Neural cell (in vitro differentiated cells): Measurements from ENCODE around the gene GUCA2B. TPM values are rescaled to one million over a fixed set of nuclear protein-coding genes. Genes with fewer than 3 reads are reported as not detected.

ENCODE experiments used
- H2AFZ ChIP-seq: fragments of 200-600, 300-800 bp; sonication (generic), shearing (Covaris generic); 2 replicates; pipeline ENCODE4 v1.6.0; 2014; ENCODE audit warnings: low read depth, mild to moderate bottlenecking, antibody characterized with exemption, low read length, moderate library complexity
- H3F3A ChIP-seq: fragments of 200-600 bp; shearing (Covaris generic); 2 replicates; pipeline ENCODE4 v1.6.1; 2016; ENCODE audit warnings: mild to moderate bottlenecking, moderate library complexity, mixed read lengths, antibody characterized with exemption, low read length; ENCODE audit not compliant: insufficient read depth, poor library complexity, severe bottlenecking
- H3K27ac ChIP-seq: fragments of 200-600, 300-800 bp; sonication (generic), shearing (Covaris generic); 2 replicates; pipeline ENCODE4 v1.5.1; 2014; ENCODE audit warnings: mild to moderate bottlenecking, low read length, moderate library complexity
- H3K27me3 ChIP-seq: fragments of 300-800, 200-600 bp; sonication (generic), shearing (Covaris generic); 2 replicates; pipeline ENCODE4 v1.6.0; 2014; ENCODE audit warnings: mild to moderate bottlenecking, low read depth, low read length, moderate library complexity; ENCODE audit not compliant: insufficient read depth
- H3K36me3 ChIP-seq: fragments of 300-800, 200-600 bp; sonication (generic), shearing (Covaris generic); 2 replicates; pipeline ENCODE4 v1.5.1; 2014; ENCODE audit warnings: mild to moderate bottlenecking, antibody characterized with exemption, low read length, moderate library complexity; ENCODE audit not compliant: insufficient read depth
- H3K4me2 ChIP-seq: fragments of 300-800, 200-600 bp; sonication (generic), shearing (Covaris generic); 2 replicates; pipeline ENCODE4 v1.6.0; 2014; ENCODE audit warnings: mild to moderate bottlenecking, low read length
- H3K4me3 ChIP-seq: fragments of 300-800, 200-600 bp; sonication (generic), shearing (Covaris generic); 2 replicates; pipeline ENCODE4 v1.5.1; 2014; ENCODE audit warnings: mild to moderate bottlenecking, low read length, moderate library complexity
- H3K79me2 ChIP-seq: fragments of 200-600 bp; shearing (Covaris generic); replicated peaks from 2 replicates; pipeline ENCODE4 v1.6.0; 2014; ENCODE audit warnings: mild to moderate bottlenecking, low read length, moderate library complexity; ENCODE audit not compliant: insufficient read depth
- H3K9ac ChIP-seq: fragments of 300-800, 200-600 bp; sonication (generic), shearing (Covaris generic); 2 replicates; pipeline ENCODE4 v1.6.1; 2016; ENCODE audit warnings: mild to moderate bottlenecking, low read length, mixed read lengths
- H3K9me2 ChIP-seq: fragments of 200-600 bp; shearing (Covaris generic); 2 replicates; pipeline ENCODE4 v1.6.1; 2016; ENCODE audit warnings: mild to moderate bottlenecking, low read length, mixed read lengths; ENCODE audit not compliant: insufficient read depth
- H3K9me3 ChIP-seq: fragments of 200-600, 300-800 bp; sonication (generic), shearing (Covaris generic); 2 replicates; pipeline ENCODE4 v1.6.1; 2016; ENCODE audit warnings: mild to moderate bottlenecking, mixed run types, low read length, moderate library complexity, mixed read lengths
- H4K20me1 ChIP-seq: fragments of 200-600 bp; shearing (Covaris generic); 2 replicates; pipeline ENCODE4 v1.6.1; 2016; ENCODE audit warnings: mild to moderate bottlenecking, mixed run types; ENCODE audit not compliant: insufficient read depth
- EP300 ChIP-seq: fragments of 450-650 bp; conservative IDR thresholded peaks from 2 replicates; pipeline ENCODE4 v1.6.1; 2014; ENCODE audit warnings: antibody characterized with exemption, mild to moderate bottlenecking, moderate library complexity; ENCODE audit not compliant: poor library complexity, severe bottlenecking
- EZH2 ChIP-seq: fragments of 200-600, 300-800 bp; shearing (Covaris generic), sonication (generic); IDR thresholded peaks from 2 replicates; pipeline ENCODE4 v1.6.1; 2014; ENCODE audit warnings: antibody characterized with exemption, low read length, borderline replicate concordance, mild to moderate bottlenecking; ENCODE audit not compliant: insufficient read depth, poor library complexity, severe bottlenecking
- MXI1 ChIP-seq: fragments of 450-650 bp; conservative IDR thresholded peaks from 2 replicates; pipeline ENCODE4 v1.6.1; 2014; ENCODE audit warnings: antibody characterized with exemption, mild to moderate bottlenecking; ENCODE audit not compliant: poor library complexity, severe bottlenecking
- POLR2AphosphoS5 ChIP-seq: IDR thresholded peaks from 2 replicates; pipeline ENCODE4 v1.6.1; 2012
- RAD21 ChIP-seq: fragments of 450-650 bp; conservative IDR thresholded peaks from 2 replicates; pipeline ENCODE4 v1.6.1; 2014; ENCODE audit warnings: antibody characterized with exemption, mild to moderate bottlenecking, moderate library complexity
- SMC3 ChIP-seq: fragments of 450-650 bp; conservative IDR thresholded peaks from 2 replicates; pipeline ENCODE4 v1.6.1; 2014; ENCODE audit warnings: antibody characterized with exemption, mild to moderate bottlenecking, moderate library complexity; ENCODE audit not compliant: poor library complexity
- TAF1 ChIP-seq: IDR thresholded peaks from 2 replicates; pipeline ENCODE4 v1.6.1; 2012; ENCODE audit warnings: low read depth
- polyA plus RNA-seq: library from polyadenylated mRNA; depleted of rRNA; stranded (reverse); fragments of >200 nt; gene quantifications from 2 replicates; pipeline ENCODE4 v1.2.3, GENCODE V29; 2014
- TF ChIP-seq, protein P1 (sequence below): IDR thresholded peaks from 2 replicates; pipeline ENCODE4 v1.6.1; 2012; ENCODE audit warnings: borderline replicate concordance
- TF ChIP-seq, protein P2 (sequence below): fragments of 450-650 bp; IDR thresholded peaks from 2 replicates; pipeline ENCODE4 v1.5.1; 2014; ENCODE audit warnings: antibody characterized with exemption, mild to moderate bottlenecking, moderate library complexity; ENCODE audit not compliant: poor library complexity, severe bottlenecking

The GUCA2B gene
- polyA plus RNA-seq, 1 donor from 2014 or later: not detected

DNA sequence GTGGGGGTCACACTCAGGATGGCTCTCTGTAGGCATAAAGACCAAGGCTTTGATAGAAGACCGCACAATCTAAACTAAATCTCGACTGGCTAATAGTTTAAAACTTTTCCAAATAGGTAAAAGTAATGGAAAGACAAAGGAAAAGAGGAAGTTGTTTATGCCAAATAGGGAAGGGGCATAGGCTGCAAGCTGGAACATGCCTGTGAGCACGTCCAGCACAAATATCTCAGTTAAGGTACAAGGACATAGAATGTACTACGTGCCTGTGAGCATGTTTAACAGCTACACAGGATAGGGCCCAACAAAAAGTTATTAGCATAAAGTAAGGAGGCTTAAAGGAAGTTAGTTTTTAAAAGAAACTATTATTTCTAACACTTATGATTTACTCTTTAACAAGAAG is 38.9 kb downstream of the GUCA2B start:
- Histone ChIP-seq H3K27ac (no peak overlapping the region), H4K20me1 (no peaks in the 10 kb centered on the region), H3K79me2 (no peaks in the 10 kb centered on the region), H3K4me2 (no peak overlapping the region), H3K9me3 (no peaks in the 10 kb centered on the region), H3K9ac (no peak overlapping the region), H3K27me3 (no peaks in the 10 kb centered on the region), H3K4me3 (no peak overlapping the region), H3K9me2 (no peaks in the 10 kb centered on the region), H2AFZ (no peak overlapping the region), H3K36me3 (peaks cover 11% of the 10 kb centered on the region), H3F3A (no peaks in the 10 kb centered on the region)
- TF ChIP-seq POLR2AphosphoS5 (no peak), RAD21 (no peak), SMC3 (no peak), TAF1 (no peak), EZH2 (no peak), MXI1 (no peak), EP300 (no peak)
- TF ChIP-seq, protein P1, sequence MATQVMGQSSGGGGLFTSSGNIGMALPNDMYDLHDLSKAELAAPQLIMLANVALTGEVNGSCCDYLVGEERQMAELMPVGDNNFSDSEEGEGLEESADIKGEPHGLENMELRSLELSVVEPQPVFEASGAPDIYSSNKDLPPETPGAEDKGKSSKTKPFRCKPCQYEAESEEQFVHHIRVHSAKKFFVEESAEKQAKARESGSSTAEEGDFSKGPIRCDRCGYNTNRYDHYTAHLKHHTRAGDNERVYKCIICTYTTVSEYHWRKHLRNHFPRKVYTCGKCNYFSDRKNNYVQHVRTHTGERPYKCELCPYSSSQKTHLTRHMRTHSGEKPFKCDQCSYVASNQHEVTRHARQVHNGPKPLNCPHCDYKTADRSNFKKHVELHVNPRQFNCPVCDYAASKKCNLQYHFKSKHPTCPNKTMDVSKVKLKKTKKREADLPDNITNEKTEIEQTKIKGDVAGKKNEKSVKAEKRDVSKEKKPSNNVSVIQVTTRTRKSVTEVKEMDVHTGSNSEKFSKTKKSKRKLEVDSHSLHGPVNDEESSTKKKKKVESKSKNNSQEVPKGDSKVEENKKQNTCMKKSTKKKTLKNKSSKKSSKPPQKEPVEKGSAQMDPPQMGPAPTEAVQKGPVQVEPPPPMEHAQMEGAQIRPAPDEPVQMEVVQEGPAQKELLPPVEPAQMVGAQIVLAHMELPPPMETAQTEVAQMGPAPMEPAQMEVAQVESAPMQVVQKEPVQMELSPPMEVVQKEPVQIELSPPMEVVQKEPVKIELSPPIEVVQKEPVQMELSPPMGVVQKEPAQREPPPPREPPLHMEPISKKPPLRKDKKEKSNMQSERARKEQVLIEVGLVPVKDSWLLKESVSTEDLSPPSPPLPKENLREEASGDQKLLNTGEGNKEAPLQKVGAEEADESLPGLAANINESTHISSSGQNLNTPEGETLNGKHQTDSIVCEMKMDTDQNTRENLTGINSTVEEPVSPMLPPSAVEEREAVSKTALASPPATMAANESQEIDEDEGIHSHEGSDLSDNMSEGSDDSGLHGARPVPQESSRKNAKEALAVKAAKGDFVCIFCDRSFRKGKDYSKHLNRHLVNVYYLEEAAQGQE: no peak
- TF ChIP-seq, protein P2, sequence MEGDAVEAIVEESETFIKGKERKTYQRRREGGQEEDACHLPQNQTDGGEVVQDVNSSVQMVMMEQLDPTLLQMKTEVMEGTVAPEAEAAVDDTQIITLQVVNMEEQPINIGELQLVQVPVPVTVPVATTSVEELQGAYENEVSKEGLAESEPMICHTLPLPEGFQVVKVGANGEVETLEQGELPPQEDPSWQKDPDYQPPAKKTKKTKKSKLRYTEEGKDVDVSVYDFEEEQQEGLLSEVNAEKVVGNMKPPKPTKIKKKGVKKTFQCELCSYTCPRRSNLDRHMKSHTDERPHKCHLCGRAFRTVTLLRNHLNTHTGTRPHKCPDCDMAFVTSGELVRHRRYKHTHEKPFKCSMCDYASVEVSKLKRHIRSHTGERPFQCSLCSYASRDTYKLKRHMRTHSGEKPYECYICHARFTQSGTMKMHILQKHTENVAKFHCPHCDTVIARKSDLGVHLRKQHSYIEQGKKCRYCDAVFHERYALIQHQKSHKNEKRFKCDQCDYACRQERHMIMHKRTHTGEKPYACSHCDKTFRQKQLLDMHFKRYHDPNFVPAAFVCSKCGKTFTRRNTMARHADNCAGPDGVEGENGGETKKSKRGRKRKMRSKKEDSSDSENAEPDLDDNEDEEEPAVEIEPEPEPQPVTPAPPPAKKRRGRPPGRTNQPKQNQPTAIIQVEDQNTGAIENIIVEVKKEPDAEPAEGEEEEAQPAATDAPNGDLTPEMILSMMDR: no peak

DNA sequence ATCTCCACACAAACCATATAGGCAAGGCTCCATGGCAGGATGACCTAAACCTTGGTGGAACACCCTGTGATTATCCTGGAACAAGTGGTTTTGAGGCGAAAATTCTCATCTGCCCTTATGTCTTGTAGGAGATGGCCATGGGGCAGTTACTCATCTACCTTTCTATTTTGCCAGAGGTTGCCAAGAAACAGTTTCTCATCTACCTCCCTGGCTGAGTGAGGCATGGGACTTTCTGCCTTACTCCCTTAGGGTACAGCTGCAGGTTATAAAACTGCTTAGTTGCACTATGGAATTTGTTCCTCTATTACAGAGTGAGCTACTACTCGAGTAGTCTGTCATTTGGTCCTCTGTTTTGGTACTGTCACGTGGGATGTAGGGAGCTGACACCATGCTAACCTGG is 42.6 kb downstream of the GUCA2B start:
- Histone ChIP-seq H3K4me2 (no peak overlapping the region), H3K27ac (no peak overlapping the region), H3K9me2 (no peaks in the 10 kb centered on the region), H3K9ac (no peak overlapping the region), H3K9me3 (no peaks in the 10 kb centered on the region), H3K36me3 (peaks cover 16% of the 10 kb centered on the region), H3K27me3 (no peaks in the 10 kb centered on the region), H4K20me1 (no peaks in the 10 kb centered on the region), H2AFZ (no peak overlapping the region), H3K4me3 (no peak overlapping the region), H3F3A (no peaks in the 10 kb centered on the region), H3K79me2 (peaks cover 5% of the 10 kb centered on the region)
- TF ChIP-seq, protein P2: no peak
- TF ChIP-seq POLR2AphosphoS5: no peak
- TF ChIP-seq EZH2: no peak
- TF ChIP-seq EP300: no peak
- no peak for TF ChIP-seq TAF1
- TF ChIP-seq, protein P1: no peak
- TF ChIP-seq SMC3: no peak
- TF ChIP-seq MXI1: no peak
- no peak for TF ChIP-seq RAD21
